Skeletal muscle tissue (tissue), 4 donors: Measurements from ENCODE around the gene OSBPL5. TPM values are rescaled to one million over a fixed set of nuclear protein-coding genes. Genes with fewer than 3 reads are reported as not detected.

Source experiments
- H3K27ac ChIP-seq: one replicate; pipeline ENCODE4 v1.7.0; 2013; ENCODE audit warnings: mild to moderate bottlenecking, low read depth, low read length, inconsistent platforms
- H3K27me3 ChIP-seq, 3 donors: one replicate each; pipeline ENCODE4 v1.7.0; 2013; ENCODE audit warnings: low read length in 3 of 3; ENCODE audit not compliant: control insufficient read depth in 3 of 3, insufficient read depth in 3 of 3
- H3K36me3 ChIP-seq, 3 donors: one replicate each; pipeline ENCODE4 v1.7.0; 2013; ENCODE audit warnings: low read length in 3 of 3; ENCODE audit not compliant: control insufficient read depth in 3 of 3, insufficient read depth in 3 of 3
- H3K4me1 ChIP-seq, 3 donors: one replicate each; pipeline ENCODE4 v1.7.0; 2013; ENCODE audit warnings: low read length in 3 of 3, mild to moderate bottlenecking in 3 of 3; ENCODE audit not compliant: control insufficient read depth in 3 of 3, insufficient read depth in 3 of 3
- H3K4me3 ChIP-seq, 3 donors: one replicate each; pipeline ENCODE4 v1.7.0; 2013; ENCODE audit warnings: low read length in 3 of 3
- H3K9ac ChIP-seq, 3 donors: one replicate each; pipeline ENCODE4 v1.7.0; 2013; ENCODE audit warnings: low read length in 3 of 3, mild to moderate bottlenecking in 3 of 3, moderate library complexity in 2 of 3, low read depth in 1 of 3
- H3K9me3 ChIP-seq, 3 donors: one replicate each; pipeline ENCODE4 v1.7.0; 2013; ENCODE audit warnings: low read length in 3 of 3; ENCODE audit not compliant: control insufficient read depth in 3 of 3
- total RNA-seq: library from RNA; depleted of rRNA; stranded (reverse); fragments of >200 nt; gene quantifications from one replicate; pipeline ENCODE4 v1.2.3, GENCODE V29; 2014
- donor health status: Osteomylitis.

OSBPL5 gene
- total RNA-seq, 1 donor from 2014 or later, result 19.3 TPM

DNA sequence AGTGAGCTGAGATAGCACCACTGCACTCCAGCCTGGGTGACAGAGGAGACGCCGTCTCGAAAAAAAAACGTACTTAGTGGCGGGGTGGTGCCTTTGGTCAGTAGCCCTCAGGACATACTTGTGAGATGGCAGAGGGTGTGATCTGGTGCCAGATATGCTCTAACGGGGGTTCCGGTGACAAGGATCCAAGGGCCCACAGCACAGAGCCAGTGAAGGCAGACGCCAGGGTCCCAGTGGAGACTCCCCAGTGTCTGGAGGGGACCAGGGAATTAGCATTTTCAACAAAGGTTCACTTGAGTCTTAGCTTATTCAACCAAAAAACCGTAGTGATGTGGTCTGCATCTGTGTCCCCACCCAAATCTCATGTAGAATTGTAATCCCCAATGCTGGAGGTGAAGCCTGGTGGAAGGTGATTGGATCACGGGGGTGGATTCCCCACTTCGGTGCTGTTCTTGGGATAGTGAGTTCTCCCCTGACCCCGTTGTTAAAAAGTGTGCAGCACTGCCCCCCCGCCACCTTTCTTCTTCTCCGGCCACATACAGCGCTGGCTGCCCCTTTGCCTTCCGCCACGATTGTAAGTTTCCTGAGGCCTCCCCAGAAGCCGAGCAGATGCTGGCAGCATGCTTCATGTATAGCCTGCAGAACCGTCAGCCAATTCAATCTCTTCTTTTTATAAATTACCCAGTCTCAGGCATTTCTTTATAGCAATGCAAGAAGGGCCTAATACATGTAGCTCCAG is 26.6 kb upstream of the OSBPL5 start:
- Histone ChIP-seq H3K9ac (no peak overlapping the region), H3K27ac (no peak overlapping the region), H3K36me3 (no peaks in the 10 kb centered on the region), H3K4me3 (no peak overlapping the region), H3K27me3 (peaks cover 0 to 24% (median 9%) of the 10 kb centered on the region in 3 donors), H3K9me3 (peaks cover 0 to 2% (median 0%) of the 10 kb centered on the region in 3 donors), H3K4me1 (no peaks in the 10 kb centered on the region)

DNA sequence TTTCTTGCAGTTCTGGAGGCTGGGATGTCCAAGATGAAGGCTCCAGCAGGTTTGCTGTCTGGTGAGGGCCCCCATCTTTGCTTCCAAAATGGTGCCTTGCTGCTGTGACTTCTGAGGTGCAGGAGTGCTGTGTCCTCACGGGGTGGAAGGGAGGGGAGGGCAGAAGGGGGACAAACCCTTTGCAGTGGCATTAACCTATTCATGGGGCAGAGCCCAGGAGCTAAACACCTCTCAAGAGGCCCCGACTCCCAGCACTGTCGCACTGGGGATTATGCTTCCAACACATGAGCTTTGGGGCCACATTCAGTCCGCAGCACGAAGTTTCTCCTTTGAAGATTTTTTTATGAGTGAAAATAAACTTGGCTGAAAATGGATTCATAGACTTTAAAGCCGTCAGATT is 25.5 kb upstream of the OSBPL5 start:
- Histone ChIP-seq H3K9me3 (peaks cover 0 to 2% (median 0%) of the 10 kb centered on the region in 3 donors), H3K9ac (no peak overlapping the region), H3K36me3 (no peaks in the 10 kb centered on the region), H3K27me3 (peaks cover 0 to 15% (median 3%) of the 10 kb centered on the region in 3 donors), H3K4me1 (no peaks in the 10 kb centered on the region), H3K27ac (no peak overlapping the region), H3K4me3 (no peak overlapping the region)

DNA sequence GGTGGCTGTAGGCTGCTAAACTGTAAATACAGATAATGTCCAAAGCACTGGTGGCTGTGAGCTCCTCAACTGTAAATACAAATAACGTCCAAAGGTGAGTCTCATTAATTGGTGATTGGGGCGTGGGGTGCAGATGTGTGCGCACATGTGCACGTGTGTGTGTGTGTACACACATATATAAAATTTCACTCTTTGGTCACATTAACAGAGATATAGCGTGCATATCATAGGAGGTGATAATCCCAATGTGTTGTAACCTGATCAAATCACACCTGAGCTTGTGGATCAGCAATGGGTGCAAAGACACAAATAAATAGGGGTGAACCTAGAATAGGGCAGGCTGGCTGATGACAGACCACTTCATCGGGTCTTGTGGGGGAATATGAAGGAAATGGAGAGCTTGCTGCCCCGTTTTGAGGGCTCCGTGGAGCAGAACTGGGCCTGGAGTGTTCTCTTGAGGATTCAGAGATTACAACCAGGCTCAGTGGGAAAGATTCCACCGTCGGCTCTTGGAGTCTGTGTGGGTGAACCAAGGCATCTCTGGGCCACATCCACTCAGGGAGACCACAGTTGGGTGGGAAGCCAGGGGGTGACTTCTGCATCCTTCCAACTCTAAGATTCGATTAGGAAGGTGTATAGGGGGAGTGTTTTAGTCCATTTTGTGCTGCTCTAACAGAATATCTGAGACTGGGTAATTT is 24.9 kb upstream of the OSBPL5 start:
- Histone ChIP-seq H3K4me1 (no peaks in the 10 kb centered on the region), H3K27me3 (peaks cover 0 to 11% (median under 1%) of the 10 kb centered on the region in 3 donors), H3K27ac (no peak overlapping the region), H3K36me3 (no peaks in the 10 kb centered on the region), H3K4me3 (no peak overlapping the region), H3K9ac (no peak overlapping the region), H3K9me3 (peaks cover 0 to 2% (median 0%) of the 10 kb centered on the region in 3 donors)

DNA sequence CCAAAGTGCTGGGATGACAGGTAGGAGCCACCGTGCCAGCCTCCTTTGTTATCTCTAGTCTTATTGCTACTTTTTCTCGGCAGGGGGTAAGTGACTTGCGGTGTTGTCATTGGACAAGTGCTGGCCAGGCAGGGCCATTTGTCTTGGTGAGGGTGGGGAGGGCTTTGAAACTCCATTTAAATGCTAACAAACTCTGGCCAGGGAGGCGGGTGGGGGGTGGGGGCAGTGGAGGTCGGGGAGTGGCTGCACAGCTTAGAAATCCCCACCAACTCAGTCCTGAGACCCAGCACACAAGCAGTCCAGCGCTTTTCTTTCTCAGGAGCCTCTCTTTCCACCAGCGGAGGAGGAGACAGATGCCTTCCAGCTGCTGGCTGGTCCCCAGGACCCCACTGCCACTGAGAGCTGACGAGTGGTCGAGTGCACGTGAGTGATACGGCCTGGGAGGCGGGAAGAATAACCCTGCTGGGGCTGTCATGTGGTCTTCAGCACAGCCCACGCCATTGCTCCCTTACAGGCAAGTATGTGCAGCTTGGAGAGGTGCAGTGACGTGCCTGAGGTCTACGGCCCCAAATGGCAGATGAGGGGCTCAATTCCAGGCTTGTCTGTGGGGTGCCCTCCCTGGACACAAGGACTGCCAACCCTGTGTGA is 24.2 kb upstream of the OSBPL5 start:
- H3K4me3 ChIP-seq, result no peak overlapping the region
- no peak overlapping the region for H3K27ac ChIP-seq
- no peaks in the 10 kb centered on the region for H3K4me1 ChIP-seq
- peaks cover 0 to 2% (median 0%) of the 10 kb centered on the region in 3 donors for H3K9me3 ChIP-seq
- H3K27me3 ChIP-seq, result peaks cover 0 to 9% (median 0%) of the 10 kb centered on the region in 3 donors
- H3K36me3 ChIP-seq, result no peaks in the 10 kb centered on the region
- H3K9ac ChIP-seq, result no peak overlapping the region

DNA sequence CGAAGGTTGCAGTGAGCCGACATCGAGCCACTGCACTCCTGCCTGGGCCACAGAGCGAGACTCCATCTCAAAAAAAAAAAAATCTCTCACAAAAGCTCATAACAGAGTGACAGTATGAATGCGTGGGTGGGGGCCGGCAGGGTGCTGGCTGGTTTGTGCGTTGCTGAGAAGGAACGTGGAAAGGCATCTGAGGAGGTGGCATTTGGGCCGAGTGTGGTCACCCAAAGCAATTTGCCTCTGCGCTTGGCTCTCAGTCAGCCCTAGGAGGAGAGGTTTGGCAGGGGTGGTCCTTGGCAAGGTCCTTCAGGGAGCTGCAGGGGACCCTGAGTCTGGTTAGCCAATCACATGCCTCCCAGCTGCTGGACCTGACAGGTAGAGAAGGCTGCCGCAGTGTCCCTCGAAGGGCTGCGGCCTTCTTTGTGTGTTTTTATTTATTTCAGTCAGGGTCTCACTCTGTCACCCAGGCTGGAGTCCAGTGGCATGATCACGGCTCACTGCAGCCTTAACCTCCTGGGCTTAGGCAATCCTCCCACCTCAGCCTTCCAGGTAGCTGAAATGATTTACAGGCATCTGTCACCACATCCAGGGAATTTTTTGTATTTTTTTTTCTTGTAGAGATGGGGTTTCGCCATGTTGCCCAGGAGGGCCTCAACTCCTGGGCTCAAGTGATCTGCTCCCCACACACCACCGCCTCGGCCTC is 23.5 kb upstream of the OSBPL5 start:
- Histone ChIP-seq H3K36me3 (no peaks in the 10 kb centered on the region), H3K9me3 (peaks cover 0 to 2% (median 0%) of the 10 kb centered on the region in 3 donors), H3K4me1 (no peaks in the 10 kb centered on the region), H3K9ac (no peak overlapping the region), H3K27ac (no peak overlapping the region), H3K27me3 (peaks cover 0 to 9% (median 0%) of the 10 kb centered on the region in 3 donors), H3K4me3 (no peak overlapping the region)

DNA sequence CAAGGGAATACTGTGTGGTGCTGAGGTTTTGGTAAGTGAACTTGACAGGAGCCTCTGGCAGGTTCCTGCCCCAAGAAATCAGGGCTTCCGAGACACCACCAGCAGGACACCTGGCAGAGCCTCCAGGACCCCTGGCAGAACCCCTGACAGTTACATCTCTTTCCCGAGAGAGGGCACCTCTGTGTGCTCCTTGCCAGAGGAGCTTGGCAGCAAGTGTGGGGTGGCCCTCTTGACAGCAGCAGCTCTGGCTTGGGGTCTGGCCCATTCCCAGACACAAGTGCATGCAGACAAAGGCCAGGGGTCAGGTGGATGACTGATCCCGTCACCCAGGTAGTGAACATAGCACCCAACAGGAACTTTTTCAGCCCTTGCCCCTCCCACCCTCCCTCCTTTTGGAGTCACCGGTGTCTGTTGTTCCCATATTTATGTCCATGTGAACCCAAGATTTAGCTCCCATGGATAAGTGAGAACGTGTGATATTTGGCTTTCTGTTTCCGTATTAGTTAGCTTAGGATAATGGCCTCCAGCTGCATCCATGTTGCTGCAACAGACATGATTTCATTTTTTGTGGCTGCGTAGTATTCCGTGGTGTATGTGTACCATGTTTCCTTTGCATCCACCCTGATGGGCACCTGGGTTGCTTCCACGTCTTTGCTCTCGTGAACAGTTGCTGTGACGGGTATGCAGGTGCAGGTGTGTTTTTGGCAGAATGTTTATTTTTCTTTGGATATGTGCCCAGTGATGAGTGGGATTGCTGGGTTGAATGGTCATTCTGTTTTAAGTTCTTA is 21.2 kb upstream of the OSBPL5 start:
- Histone ChIP-seq H3K27ac (no peak overlapping the region), H3K9me3 (peaks cover 0 to 2% (median 0%) of the 10 kb centered on the region in 3 donors), H3K27me3 (no peaks in the 10 kb centered on the region), H3K4me3 (no peak overlapping the region), H3K9ac (no peak overlapping the region), H3K36me3 (no peaks in the 10 kb centered on the region), H3K4me1 (no peaks in the 10 kb centered on the region)

DNA sequence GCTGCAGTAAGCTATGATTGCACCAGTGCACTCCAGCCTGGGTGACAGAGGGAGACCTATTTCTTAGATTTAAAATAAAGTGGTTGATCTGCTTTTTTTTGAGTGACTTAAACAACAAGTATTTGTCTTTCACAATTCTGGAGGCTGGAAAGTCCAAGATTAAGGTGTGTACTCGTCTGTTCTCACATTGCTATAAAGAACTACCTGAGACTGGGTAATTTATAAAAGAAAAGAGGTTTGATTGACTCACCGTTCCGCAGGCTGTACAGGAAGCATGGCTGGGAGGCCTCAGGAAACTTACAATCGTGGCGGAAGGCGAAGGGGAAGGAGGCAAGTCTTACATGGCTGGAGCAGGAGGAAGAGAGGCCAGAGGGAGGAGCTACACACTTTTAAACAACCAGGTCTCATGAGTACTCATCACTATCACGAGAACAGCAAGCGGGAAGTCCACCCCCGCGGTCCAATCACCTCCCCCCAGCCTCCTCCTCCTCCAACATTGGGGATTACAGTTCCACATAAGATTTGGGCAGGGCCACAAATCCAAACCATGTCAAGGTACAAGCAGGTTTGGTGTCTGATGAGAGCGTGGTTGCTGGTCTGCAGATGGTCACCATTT is 19.7 kb upstream of the OSBPL5 start:
- H3K27ac ChIP-seq, result no peak overlapping the region
- no peak overlapping the region for H3K4me3 ChIP-seq
- H3K9me3 ChIP-seq, result no peaks in the 10 kb centered on the region
- H3K9ac ChIP-seq, result no peak overlapping the region
- H3K36me3 ChIP-seq, result no peaks in the 10 kb centered on the region
- H3K27me3 ChIP-seq, result no peaks in the 10 kb centered on the region
- H3K4me1 ChIP-seq, result no peaks in the 10 kb centered on the region

DNA sequence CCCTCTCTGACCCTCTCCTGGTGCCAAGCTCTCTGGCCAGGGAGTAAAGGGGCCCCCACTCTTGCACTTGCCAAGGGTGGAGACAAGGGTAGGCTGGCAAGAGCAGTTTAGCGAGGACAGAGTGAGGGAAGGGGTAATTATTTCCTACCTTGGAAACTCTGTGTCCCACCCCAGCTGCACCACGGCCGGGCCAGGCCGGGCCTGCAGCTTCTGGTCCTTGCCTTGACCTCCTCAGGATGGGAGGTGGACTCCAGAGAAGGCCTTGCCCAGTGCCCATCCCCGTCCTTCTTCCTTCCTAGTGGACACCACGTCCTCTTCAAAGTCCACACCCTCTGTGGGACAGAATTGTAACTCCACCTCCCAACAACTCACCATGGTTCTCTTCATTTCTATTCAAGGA is 18.4 kb upstream of the OSBPL5 start:
- Histone ChIP-seq H3K4me1 (no peaks in the 10 kb centered on the region), H3K27me3 (no peaks in the 10 kb centered on the region), H3K4me3 (no peak overlapping the region), H3K9ac (no peak overlapping the region), H3K9me3 (no peaks in the 10 kb centered on the region), H3K27ac (no peak overlapping the region), H3K36me3 (no peaks in the 10 kb centered on the region)

DNA sequence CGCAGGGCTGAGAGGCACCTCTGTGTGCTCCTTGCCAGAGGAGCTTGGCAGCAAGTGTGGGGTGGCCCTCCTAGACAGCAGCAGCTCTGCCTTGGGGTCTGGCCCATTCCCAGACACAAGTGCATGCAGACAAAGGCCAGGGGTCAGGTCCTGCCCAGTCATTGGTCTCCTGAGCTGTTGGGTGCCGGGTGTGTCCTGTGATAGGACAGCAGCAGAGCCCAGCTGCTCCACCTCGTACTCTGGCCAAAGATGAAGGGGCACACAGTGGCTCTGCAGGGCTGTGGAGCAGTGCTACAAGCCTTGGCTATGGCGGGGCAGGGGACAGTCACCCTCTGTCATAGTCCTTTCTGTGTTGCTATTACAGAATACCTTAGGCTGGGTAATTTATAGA is 17.3 kb upstream of the OSBPL5 start:
- Histone ChIP-seq H3K9me3 (no peaks in the 10 kb centered on the region), H3K36me3 (no peaks in the 10 kb centered on the region), H3K4me3 (no peak overlapping the region), H3K9ac (no peak overlapping the region), H3K27me3 (no peaks in the 10 kb centered on the region), H3K4me1 (no peaks in the 10 kb centered on the region), H3K27ac (no peak overlapping the region)
